Renal pelvis (tissue), 4 donors: ENCODE data around the gene SRRT. TPM values are rescaled to one million over a fixed set of nuclear protein-coding genes. Genes with fewer than 3 reads are reported as not detected.

Experiments used
- DNase-seq: peaks from one replicate; pipeline ENCODE4 v3.0.0-alpha.2; 2013
- polyA plus RNA-seq, 3 donors: library from polyadenylated mRNA; unstranded; fragments of 120-200 nt; gene quantifications; one replicate each; pipeline ENCODE4 v1.2.1, GENCODE V29; 2013; ENCODE audit not compliant: insufficient read length in 3 of 3

Gene SRRT
- polyA plus RNA-seq, 3 donors = 188 to 206 (median 191) TPM

DNA sequence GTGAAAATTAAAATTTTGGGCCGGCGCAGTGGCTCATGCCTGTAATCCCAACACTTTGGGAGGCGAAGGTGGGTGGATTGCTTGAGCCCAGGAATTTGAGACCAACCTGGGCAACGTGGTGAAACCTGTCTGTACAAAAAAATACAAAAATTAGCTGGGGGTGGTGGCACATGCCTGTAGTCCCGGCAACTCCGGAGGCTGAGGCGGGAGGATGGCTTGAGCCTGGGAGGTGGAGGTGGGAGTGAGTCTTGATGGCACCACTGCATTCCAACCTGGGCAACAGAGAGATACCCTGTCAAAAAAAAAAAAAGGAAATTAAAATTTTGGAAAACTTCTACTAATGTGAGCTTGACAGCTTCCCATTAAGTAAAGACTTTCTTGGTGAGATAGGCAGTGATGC is 3.1 kb downstream of the SRRT start:
- DNase-seq = no peak

- DNase-seq = no peak
These were observed 3.8 kb downstream of the SRRT start for GRCh38 chr7:100878685-100879084.

DNA sequence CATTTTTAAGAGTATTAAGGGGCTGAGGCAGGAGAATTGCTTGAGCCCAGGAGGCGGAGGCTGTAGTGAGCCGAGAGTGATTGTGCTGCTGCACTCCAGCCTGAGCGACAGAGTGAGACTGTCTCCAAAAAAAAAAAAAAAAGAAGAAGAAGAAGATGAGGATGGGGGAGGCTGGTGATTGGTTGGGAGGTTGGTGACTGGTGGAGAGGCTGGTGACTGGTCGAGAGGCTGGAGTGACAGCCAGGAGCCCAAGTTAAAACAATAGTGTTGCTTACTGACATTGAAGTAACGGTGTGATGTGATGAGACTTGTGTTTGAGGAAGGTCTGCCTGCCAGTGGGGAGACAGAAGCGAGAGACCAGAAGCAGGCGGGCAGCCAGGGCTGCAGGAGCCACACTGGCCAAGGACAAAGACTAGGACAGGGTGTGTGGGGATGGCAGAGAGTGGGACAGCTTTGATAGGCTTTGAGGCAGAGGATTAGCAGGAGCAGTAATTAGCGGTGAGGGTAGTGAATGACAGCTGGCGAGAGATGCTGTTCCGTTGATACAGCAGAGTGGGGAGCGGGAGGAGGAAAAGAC is 4.9 kb downstream of the SRRT start:
- DNase-seq = no peak

DNA sequence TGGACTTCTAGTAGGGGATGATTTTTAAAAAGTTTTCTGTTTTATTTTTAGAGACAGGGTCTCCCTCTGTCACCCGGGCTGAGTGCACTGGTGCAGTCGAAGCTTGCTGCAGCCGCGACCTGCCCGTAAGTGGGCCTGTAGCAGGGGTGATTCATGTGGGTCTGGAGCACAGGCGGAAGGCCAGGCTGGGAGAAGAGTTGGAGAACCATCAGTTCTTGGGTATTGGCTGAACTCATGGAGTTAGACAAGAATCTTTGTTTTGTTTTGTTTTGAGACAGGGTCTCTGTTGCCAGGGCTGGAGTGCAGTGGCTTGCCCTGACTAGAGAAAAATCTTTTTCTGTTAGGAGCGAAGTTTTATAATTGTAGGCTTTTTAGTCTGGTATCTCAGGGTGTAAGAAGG is 5.7 kb downstream of the SRRT start:
- DNase-seq = no peak

GRCh38 chr7:100881136-100881535 is 6.2 kb downstream of the SRRT start:
- no peak for DNase-seq

DNA sequence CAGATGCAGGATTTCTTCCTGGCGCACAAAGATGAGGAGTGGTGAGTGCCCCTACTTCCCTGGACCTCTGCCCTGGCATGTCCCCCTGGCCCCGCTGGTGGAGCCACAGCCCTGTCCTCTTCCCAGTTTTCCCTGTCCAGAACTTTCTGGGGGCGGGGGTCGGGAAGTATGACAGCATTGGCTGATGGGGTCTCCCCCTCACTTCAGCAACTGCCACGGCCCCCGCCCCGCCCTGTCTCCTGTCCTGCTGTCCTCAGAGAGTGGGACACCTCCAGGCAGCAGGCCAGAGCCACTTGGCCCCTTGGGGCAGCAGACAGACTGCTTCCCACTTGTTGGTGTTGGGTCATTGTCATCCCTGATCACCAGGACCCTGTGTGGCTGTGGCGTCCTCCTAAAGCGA is 7.3 kb downstream of the SRRT start:
- no peak for DNase-seq

- DNase-seq = no peak
These were observed 8.1 kb downstream of the SRRT start for GRCh38 chr7:100882785-100883526.

- no peak for DNase-seq
These were observed 10.0 kb downstream of the SRRT start for GRCh38 chr7:100884736-100885439.

DNA sequence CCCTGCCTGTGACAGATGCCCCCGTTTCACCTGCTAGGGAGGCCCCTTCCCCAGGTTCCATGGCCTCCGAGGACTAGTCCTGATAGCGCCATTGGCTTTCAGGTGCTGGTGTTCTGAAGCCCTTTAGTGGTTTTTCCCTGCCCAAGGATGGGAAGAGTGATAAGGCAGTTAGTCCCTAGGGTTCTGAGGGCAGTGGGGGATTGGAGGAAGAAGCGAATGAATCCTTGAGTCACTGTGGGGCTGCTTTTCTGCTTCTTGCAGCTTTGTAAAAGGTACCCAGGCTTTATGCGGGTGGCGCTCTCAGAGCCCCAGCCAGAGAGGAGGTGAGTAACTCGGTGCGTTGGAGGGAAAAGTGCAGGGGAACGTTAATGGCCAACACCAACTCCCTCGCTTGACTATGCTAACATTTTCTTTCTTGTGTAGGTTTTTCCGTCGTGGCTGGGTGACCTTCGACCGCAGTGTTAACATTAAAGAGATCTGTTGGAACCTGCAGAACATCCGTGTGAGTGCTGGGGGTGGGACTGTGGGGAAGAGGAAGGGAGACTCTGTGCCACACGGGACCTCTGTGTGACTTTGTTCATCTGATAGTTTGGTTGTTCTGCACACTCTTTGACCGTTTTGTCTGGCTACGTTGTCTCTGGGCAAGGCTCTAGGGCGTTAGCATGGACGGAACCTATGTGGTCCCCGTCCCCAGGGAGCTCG is 10.7 kb downstream of the SRRT start:
- no peak for DNase-seq

DNA sequence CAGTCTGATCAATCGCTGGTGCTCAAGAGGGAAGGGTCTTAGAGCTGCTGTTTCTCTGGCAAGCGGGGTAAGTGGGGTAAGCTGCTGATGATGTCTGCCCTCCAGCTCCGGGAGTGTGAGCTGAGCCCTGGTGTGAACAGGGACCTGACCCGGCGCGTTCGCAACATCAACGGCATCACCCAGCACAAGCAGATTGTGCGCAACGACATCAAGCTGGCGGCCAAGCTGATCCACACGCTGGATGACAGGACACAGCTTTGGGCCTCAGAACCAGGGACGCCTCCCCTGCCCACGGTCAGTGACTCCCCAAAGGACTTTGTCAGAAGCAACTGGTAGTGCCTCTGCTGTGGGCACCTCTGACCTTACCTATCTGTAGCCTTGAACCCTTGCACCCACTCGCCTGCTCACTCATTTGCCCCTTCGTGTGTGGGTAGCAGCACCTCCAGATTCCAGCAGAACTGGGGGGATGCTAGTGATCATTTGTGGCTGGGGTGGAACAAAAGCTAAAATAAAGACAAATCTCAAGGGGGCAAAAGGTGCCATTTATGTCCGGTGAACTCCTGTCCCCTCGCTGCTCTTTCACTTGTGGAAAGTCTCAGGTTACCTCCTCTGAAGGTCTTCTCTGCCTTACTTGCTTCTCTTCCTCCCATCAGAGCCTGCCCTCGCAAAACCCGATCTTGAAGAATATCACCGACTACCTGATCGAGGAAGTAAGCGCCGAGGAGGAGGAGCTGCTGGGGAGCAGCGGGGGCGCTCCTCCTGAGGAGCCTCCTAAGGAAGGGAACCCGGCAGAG is 11.4 kb downstream of the SRRT start:
- no peak for DNase-seq

DNA sequence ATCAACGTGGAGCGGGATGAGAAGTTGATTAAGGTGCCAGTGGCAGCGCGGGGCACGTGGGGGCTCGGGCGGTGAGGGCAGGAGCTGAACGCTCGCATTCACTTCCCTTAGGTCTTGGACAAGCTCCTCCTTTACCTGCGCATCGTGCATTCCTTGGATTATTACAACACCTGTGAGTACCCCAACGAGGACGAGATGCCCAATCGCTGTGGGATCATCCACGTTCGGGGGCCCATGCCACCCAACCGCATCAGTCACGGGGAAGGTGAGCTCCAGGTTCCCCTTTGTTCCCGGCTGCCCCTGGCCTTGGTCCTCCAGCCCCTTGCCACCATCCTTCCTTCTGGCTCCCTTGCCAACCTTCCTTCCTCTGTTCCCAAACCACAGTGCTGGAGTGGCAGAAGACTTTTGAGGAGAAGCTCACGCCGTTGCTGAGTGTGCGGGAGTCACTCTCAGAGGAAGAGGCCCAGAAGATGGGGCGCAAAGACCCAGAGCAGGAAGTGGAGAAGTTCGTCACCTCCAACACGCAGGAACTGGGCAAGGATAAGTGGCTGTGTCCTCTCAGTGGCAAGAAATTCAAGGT is 12.1 kb downstream of the SRRT start:
- DNase-seq = no peak

DNA sequence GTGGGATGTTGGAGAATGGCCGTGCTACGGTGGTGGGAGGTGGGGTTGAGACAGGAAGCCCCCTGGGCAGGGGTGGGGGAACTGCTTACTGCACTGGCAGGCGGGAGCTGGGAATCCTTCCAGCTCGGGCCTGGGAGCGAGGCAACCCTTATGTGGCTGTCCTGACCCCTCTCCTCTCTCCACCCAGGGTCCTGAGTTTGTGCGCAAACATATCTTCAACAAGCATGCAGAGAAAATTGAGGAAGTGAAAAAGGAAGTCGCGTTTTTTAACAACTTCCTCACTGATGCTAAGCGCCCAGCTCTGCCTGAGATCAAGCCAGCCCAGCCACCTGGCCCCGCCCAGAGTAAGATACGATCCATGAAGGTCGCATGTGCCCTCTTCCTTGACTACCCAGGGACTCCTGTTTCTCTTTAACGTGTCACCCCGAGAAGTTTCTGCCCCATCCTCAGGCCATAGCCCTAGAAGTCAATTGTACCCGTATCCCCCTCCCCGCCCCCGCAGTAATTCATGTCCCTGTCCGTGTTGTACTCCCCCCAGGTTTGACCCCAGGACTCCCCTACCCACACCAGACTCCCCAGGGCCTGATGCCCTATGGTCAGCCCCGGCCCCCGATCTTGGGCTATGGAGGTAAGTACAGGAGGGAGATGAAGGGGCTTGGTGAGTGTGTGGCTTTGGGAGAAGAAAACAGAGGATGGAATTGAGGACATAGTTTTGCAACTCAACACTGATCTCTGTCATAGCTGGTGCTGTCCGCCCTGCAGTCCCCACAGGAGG is 12.8 kb downstream of the SRRT start:
- no peak for DNase-seq

DNA sequence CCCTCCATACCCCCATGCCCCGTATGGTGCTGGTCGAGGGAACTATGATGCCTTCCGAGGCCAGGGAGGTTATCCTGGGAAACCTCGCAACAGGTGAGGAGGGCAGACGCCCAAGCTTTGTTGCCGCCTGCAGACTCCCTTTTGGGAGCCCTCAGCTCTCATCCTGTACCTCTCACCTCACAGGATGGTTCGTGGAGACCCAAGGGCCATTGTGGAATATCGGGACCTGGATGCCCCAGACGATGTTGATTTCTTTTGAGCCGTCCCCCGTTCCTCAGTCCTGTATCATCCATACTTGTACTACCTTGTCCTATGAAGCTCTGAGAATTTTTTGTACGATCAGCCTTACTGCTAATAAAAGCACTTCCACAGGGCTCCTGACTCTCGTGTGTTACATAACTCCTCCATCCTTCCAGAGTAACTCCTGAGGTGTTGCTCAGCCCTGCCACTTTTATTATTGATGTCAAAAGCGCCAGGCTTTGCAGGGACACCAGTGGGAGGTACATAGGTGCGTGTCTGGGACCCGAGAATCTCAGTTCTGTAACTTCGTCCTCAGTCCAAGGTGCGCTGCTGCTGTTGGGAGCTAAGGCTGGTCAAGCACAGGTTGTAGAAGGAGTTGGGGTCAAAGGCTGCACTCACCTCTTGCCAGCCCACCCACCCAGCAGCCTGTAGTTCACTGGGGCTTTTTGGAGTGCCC is 13.5 kb downstream of the SRRT start:
- DNase-seq = no peak

GRCh38 chr7:100888988-100889750 is 14.3 kb downstream of the SRRT start, which contains the start of gene UFSP1:
UFSP1 (minus strand) TSS chr7:100889715; CDS start chr7:100889271, 444 bp downstream.
- DNase-seq = no peak

- no peak for DNase-seq
These were observed 16.0 kb downstream of the SRRT start for GRCh38 chr7:100890653-100891567.

DNA sequence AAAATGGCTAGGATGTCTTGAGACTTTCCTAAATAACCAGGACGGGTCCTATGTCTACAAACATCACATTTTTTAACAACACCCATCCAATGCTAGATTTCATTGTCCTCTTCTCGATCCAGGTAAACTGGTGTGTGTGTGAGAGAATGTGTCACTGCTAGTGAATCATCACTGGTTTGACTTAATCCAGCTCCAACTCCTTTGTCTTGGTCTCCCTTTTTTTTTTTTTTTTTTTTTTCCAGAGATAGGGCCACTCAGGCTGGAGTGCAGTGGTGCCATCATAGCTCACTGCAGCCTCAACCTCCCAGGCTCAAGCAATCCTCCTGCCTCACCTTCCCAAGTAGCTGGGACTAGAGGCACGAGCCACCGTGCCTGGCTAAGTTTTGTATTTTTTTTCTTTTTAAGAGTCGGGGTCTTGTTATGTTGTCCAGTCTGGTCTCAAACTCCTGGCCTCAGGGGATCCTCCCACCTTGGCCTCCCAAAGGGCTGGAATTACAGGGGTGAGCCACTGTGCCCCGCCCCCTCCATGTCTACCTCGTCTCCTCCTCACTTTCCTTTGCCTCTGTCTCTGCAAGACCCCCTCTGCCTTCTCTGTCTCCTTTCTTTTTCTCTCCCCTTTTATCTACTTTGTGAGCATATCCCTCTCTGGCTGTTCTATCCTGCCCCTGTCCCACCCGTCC is 16.8 kb downstream of the SRRT start:
- no peak for DNase-seq
